Measurements from ENCODE around the gene RIN1. TPM values are rescaled to one million over a fixed set of nuclear protein-coding genes. Genes with fewer than 3 reads are reported as not detected.

The RIN1 gene
- total and polyA plus RNA-seq, 2 of the 13 experiments (the other 11 are each of a cell fraction or from before 2014, with no cell fraction given): 2.4 to 4.1 TPM

DNA sequence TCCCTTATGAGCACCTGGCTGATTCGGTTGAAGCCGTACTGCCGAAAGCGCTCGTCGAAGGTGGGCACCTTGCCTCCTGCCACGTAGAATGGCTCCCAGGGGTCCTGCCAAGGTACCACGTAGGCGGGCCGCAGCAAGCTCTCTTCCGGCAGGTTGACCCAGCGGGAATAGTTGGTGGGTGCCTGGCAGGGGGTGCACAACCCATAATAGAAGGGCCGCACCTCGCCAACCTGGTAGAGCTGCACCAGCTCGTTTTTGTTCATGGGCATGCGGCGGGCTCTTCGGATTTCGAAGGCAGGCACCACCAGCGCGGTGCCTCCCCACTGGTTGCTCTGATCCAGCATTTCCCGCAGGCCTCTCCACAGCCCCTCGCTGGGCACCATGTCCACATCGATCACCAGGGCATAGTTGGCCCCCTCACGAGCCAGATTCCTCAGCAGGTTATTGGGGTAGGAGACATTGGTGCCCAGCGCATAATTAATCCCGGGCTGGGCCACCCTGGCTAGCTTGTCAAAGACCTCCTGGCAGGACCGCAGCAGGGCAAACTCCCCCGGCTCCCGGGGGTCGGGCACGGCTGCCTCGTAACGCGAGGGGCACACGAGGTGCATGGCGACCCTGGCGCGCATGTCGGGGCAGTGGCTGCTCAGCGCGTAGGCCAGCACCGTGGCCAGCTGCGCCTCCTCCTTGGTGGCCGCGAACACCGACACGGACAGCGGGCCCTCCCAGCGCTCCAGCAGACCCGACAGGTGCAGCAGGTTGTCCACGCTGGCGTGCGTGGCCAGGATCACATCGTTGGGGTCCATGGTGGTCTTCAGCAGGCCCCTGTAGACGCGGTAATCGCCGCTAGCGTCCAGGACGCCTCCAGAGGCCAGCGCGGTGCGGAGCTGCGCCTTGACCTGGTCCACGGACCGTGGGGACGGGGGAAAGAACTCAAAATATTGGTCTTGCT lies 10.5 kb upstream of the RIN1 start (continued):
- TF ChIP-seq, protein P1, sequence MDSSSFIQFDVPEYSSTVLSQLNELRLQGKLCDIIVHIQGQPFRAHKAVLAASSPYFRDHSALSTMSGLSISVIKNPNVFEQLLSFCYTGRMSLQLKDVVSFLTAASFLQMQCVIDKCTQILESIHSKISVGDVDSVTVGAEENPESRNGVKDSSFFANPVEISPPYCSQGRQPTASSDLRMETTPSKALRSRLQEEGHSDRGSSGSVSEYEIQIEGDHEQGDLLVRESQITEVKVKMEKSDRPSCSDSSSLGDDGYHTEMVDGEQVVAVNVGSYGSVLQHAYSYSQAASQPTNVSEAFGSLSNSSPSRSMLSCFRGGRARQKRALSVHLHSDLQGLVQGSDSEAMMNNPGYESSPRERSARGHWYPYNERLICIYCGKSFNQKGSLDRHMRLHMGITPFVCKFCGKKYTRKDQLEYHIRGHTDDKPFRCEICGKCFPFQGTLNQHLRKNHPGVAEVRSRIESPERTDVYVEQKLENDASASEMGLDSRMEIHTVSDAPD (CRISPR knock-in tag; IDR thresholded peaks at IDR 0.05): no peak
- TF ChIP-seq HHEX (CRISPR knock-in tag; IDR thresholded peaks at IDR 0.05) (no peak), SRSF1 (optimal IDR thresholded peaks at IDR 0.05; ENCODE audit: low read depth, low read length) (no peak), ZNF333 (CRISPR knock-in tag; IDR thresholded peaks at IDR 0.05; ENCODE audit: borderline replicate concordance) (no peak), MBD4 (IDR thresholded peaks at IDR 0.05; ENCODE audit: borderline replicate concordance, low read length) (no peak), YEATS4 (CRISPR knock-in tag; IDR thresholded peaks at IDR 0.05; ENCODE audit: borderline replicate concordance) (peak; percentile 21), ZNF432 (CRISPR knock-in tag; IDR thresholded peaks at IDR 0.05; ENCODE audit: borderline replicate concordance) (0 out of 2 replicates have a peak, but pooled peaks have one; percentile 46), MEIS2 (CRISPR knock-in tag; IDR thresholded peaks at IDR 0.05) (no peak), ISL2 (CRISPR knock-in tag; IDR thresholded peaks at IDR 0.05) (peak; percentile 57; the same call in 1 of the 2 replicates), ZNF616 (CRISPR knock-in tag; IDR thresholded peaks at IDR 0.05; ENCODE audit: low read depth) (peak; percentile 19; the same call in 1 of the 2 replicates), ZNF224 (CRISPR knock-in tag; IDR thresholded peaks at IDR 0.05) (no peak), ZNF484 (CRISPR knock-in tag; IDR thresholded peaks at IDR 0.05; ENCODE audit: borderline replicate concordance, low read depth) (0 out of 2 replicates have a peak, but pooled peaks have one; percentile 50), ZIK1 (CRISPR knock-in tag; IDR thresholded peaks at IDR 0.05; ENCODE audit: borderline replicate concordance, low read depth) (no peak), TOPORS (CRISPR knock-in tag; IDR thresholded peaks at IDR 0.05) (no peak)
- TF ChIP-seq, protein P2, sequence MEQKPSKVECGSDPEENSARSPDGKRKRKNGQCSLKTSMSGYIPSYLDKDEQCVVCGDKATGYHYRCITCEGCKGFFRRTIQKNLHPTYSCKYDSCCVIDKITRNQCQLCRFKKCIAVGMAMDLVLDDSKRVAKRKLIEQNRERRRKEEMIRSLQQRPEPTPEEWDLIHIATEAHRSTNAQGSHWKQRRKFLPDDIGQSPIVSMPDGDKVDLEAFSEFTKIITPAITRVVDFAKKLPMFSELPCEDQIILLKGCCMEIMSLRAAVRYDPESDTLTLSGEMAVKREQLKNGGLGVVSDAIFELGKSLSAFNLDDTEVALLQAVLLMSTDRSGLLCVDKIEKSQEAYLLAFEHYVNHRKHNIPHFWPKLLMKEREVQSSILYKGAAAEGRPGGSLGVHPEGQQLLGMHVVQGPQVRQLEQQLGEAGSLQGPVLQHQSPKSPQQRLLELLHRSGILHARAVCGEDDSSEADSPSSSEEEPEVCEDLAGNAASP (CRISPR knock-in tag; IDR thresholded peaks at IDR 0.05; ENCODE audit: borderline replicate concordance): no peak
- TF ChIP-seq, protein P3, sequence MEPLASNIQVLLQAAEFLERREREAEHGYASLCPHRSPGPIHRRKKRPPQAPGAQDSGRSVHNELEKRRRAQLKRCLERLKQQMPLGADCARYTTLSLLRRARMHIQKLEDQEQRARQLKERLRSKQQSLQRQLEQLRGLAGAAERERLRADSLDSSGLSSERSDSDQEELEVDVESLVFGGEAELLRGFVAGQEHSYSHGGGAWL (CRISPR knock-in tag; IDR thresholded peaks at IDR 0.05): no peak
- TF ChIP-seq, protein P4, sequence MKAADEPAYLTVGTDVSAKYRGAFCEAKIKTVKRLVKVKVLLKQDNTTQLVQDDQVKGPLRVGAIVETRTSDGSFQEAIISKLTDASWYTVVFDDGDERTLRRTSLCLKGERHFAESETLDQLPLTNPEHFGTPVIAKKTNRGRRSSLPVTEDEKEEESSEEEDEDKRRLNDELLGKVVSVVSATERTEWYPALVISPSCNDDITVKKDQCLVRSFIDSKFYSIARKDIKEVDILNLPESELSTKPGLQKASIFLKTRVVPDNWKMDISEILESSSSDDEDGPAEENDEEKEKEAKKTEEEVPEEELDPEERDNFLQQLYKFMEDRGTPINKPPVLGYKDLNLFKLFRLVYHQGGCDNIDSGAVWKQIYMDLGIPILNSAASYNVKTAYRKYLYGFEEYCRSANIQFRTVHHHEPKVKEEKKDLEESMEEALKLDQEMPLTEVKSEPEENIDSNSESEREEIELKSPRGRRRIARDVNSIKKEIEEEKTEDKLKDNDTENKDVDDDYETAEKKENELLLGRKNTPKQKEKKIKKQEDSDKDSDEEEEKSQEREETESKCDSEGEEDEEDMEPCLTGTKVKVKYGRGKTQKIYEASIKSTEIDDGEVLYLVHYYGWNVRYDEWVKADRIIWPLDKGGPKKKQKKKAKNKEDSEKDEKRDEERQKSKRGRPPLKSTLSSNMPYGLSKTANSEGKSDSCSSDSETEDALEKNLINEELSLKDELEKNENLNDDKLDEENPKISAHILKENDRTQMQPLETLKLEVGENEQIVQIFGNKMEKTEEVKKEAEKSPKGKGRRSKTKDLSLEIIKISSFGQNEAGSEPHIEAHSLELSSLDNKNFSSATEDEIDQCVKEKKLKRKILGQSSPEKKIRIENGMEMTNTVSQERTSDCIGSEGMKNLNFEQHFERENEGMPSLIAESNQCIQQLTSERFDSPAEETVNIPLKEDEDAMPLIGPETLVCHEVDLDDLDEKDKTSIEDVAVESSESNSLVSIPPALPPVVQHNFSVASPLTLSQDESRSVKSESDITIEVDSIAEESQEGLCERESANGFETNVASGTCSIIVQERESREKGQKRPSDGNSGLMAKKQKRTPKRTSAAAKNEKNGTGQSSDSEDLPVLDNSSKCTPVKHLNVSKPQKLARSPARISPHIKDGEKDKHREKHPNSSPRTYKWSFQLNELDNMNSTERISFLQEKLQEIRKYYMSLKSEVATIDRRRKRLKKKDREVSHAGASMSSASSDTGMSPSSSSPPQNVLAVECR (CRISPR knock-in tag; IDR thresholded peaks at IDR 0.05; ENCODE audit: borderline replicate concordance): no peak
- TF ChIP-seq, protein P5, sequence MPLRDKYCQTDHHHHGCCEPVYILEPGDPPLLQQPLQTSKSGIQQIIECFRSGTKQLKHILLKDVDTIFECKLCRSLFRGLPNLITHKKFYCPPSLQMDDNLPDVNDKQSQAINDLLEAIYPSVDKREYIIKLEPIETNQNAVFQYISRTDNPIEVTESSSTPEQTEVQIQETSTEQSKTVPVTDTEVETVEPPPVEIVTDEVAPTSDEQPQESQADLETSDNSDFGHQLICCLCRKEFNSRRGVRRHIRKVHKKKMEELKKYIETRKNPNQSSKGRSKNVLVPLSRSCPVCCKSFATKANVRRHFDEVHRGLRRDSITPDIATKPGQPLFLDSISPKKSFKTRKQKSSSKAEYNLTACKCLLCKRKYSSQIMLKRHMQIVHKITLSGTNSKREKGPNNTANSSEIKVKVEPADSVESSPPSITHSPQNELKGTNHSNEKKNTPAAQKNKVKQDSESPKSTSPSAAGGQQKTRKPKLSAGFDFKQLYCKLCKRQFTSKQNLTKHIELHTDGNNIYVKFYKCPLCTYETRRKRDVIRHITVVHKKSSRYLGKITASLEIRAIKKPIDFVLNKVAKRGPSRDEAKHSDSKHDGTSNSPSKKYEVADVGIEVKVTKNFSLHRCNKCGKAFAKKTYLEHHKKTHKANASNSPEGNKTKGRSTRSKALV (CRISPR knock-in tag; IDR thresholded peaks at IDR 0.05): peak; percentile 81

Data from HepG2 (cell line).